HEK293T (cell line): ENCODE results near the gene DKK3.

Experiments
- CTCF ChIA-PET: fragments of 350-600 bp; formaldehyde crosslinking; extraction: SDS; loops from one replicate; lab custom pipeline; 2021; ENCODE audit warnings: antibody characterized with exemption, inconsistent platforms; lab: Yijun Ruan, JAX
- POLR2A ChIA-PET: fragments of 350-600 bp; formaldehyde crosslinking; extraction: SDS; loops from one replicate; lab custom pipeline; 2020; ENCODE audit warnings: antibody characterized with exemption, inconsistent platforms; lab: Yijun Ruan, JAX
- DNase-seq: peaks from one replicate; pipeline ENCODE4 v3.0.0; 2012; ENCODE audit warnings: mixed read lengths; ENCODE audit errors: extremely low spot score
- ARNT ChIP-seq: fragments of 450-650 bp; IDR thresholded peaks from 2 replicates; pipeline ENCODE4 v1.6.1; 2017; ENCODE audit warnings: mild to moderate bottlenecking
- BHLHE40 ChIP-seq: fragments of 450-650 bp; IDR thresholded peaks from 2 replicates; pipeline ENCODE4 v1.6.1; 2016; ENCODE audit warnings: mild to moderate bottlenecking, moderate library complexity, borderline replicate concordance
- CTBP1 ChIP-seq: fragments of 450-650 bp; IDR thresholded peaks from 2 replicates; pipeline ENCODE4 v1.6.1; 2016; ENCODE audit warnings: borderline replicate concordance
- ELF4 ChIP-seq: fragments of 450-650 bp; IDR thresholded peaks from 2 replicates; pipeline ENCODE4 v1.6.1; 2017; ENCODE audit warnings: antibody characterized with exemption
- FOXA1 ChIP-seq: fragments of 450-650 bp; IDR thresholded peaks from 2 replicates; pipeline ENCODE4 v1.6.1; 2016; ENCODE audit warnings: mild to moderate bottlenecking
- FOXK2 ChIP-seq: fragments of 450-650 bp; IDR thresholded peaks from 2 replicates; pipeline ENCODE4 v1.6.1; 2016; ENCODE audit warnings: mild to moderate bottlenecking
- FOXM1 ChIP-seq: fragments of 450-650 bp; IDR thresholded peaks from 2 replicates; pipeline ENCODE4 v1.6.1; 2017; ENCODE audit warnings: mild to moderate bottlenecking, borderline replicate concordance
- HDGF ChIP-seq: fragments of 450-650 bp; IDR thresholded peaks from 2 replicates; pipeline ENCODE4 v1.6.1; 2017; ENCODE audit warnings: antibody characterized with exemption, borderline replicate concordance
- L3MBTL2 ChIP-seq: fragments of 450-650 bp; conservative IDR thresholded peaks from 2 replicates; pipeline ENCODE4 v1.6.1; 2016; ENCODE audit warnings: mild to moderate bottlenecking
- LEF1 ChIP-seq: fragments of 450-650 bp; IDR thresholded peaks from 2 replicates; pipeline ENCODE4 v1.6.1; 2017; ENCODE audit warnings: mild to moderate bottlenecking, borderline replicate concordance
- NFRKB ChIP-seq: fragments of 450-650 bp; IDR thresholded peaks from 2 replicates; pipeline ENCODE4 v1.6.1; 2016; ENCODE audit warnings: mild to moderate bottlenecking, moderate library complexity
- PKNOX1 ChIP-seq: fragments of 450-650 bp; IDR thresholded peaks from 2 replicates; pipeline ENCODE4 v1.6.1; 2016
- SP1 ChIP-seq: fragments of 450-650 bp; IDR thresholded peaks from 2 replicates; pipeline ENCODE4 v1.6.1; 2017
- SUZ12 ChIP-seq: fragments of 450-650 bp; IDR thresholded peaks from 2 replicates; pipeline ENCODE4 v1.6.1; 2016; ENCODE audit warnings: mild to moderate bottlenecking
- TARDBP ChIP-seq: fragments of 450-650 bp; IDR thresholded peaks from 2 replicates; pipeline ENCODE4 v1.6.1; 2016
- ZNF384 ChIP-seq: fragments of 450-650 bp; IDR thresholded peaks from 2 replicates; pipeline ENCODE4 v1.6.1; 2016

The DKK3 gene

DNA sequence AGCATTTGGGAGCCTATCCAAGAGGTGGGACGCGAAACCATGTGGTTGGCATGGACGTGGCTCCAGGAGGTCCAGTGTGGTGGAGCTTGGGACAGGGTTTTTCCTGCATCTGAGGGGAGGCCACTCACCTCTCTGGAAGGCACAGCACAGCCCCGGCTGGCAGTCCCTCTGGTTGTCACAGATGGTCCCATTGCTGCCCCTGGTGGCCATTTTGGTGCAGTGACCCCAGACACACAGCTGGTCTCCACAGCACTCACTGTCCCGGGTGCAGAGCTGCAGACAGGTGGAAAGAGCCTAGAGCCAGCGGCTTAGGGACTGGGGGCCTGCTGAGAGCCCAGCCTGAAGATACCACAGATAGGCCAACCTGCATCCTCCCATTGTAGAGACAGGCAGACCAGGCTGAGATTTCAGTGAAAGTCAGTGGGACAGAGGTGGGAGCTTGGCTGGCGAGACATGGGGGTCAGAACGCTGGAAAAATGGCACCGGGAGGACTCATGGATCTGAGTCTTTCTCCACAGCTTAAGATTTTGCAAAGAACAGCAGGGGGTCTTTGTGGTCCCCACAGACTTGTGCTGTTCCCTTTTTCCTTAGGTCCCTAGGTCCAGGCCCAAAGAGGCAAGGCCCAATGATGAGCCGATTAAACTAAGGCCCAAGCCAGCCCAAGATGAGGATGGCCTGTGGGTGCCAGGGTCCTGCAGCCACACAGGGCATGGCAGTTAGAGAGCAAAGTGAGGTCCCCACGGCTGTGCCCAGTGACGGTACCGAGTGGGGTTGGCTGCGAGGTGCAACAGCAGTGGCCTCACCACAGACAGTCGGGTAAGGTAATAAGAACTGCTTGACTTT, 41.4 kb downstream of the DKK3 start:
- POLR2A ChIA-PET: no interaction called here
- peak; percentile 88 for DNase-seq
- 0 out of 2 replicates have a peak, but pooled peaks have one; percentile 39 for TF ChIP-seq HDGF
- TF ChIP-seq L3MBTL2: no peak
- CTCF ChIA-PET: interaction anchor here (0.7 to 1.4 kb wide), 5 partner anchors 9 to 1334 kb away, joined by 3 to 5 read pairs (median 3); no protein-coding TSS in a partner anchor

DNA sequence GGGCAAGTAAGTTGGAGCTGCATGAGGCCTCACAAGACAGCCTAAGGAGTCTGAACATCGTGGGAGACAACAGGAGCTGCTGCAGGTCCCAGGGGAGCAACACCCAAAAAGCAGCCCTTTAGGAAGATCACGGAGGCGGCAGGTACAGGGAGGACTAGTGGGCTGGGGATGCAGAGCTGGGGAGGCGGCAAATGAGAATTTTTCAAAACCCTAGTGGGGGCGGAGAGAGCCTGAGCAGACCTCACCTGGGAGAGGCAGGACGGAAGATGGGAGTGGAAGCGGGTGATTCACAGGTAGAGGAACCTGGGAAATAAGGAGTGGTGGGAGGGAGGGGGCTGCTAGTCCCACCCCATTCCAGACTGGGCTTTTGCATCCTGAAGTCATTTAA, 42.1 kb downstream of the DKK3 start:
- no peak for DNase-seq
- TF ChIP-seq ZNF384 (no peak), FOXM1 (no peak), LEF1 (no peak), FOXA1 (no peak), ELF4 (no peak), TARDBP (no peak), L3MBTL2 (no peak), HDGF (no peak), PKNOX1 (no peak), BHLHE40 (no peak), SP1 (no peak), ARNT (no peak), NFRKB (no peak), SUZ12 (no peak), CTBP1 (no peak), FOXK2 (no peak)
- ChIA-PET CTCF (interaction anchor here (1.4 kb wide), 2 partner anchors 35 to 78 kb away, joined by 4 to 5 read pairs; no protein-coding TSS in a partner anchor), POLR2A (interaction anchor here (1.0 kb wide), 1 partner anchor 43 kb away, joined by 3 read pairs; no protein-coding TSS in a partner anchor)

DNA sequence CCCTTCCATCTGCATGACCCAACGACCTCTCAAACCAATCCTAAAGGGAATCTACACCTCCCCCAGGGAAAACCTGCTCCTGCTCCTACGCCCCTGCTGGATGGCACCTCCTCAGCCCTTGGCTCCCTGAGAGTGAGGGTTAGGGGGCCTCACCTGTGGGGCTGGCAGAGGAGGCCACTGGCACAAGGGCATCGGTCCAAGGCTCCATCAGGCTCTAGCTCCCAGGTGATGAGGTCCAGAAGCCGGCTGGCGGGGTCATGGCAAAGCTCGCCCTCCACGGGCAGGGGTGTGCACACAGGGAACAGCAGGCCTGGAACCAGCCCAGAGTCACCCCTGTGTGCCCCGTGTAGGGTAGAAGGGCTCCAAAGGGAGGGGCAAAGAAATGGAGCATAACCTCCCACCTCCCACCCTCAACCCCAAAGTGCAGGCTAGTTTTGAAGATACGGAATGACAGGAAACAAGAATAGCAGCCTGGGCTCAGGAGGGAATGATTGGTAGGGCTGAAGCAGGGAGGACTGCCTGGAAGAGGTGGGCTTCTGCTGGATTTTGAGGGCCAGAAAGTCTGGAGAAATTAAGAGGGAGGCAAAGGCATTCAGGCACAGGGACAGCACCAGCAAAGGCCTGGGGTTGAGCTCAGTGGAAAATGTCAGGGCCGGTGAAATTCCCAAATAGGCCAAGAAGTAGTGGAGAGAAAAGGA, 42.6 kb downstream of the DKK3 start:
- ChIA-PET CTCF (interaction anchor here (0.6 to 1.4 kb wide), 3 partner anchors 16 to 78 kb away, joined by 3 to 5 read pairs (median 4); no protein-coding TSS in a partner anchor), POLR2A (interaction anchor here (1.0 kb wide), 1 partner anchor 43 kb away, joined by 3 read pairs; no protein-coding TSS in a partner anchor)
- no peak for TF ChIP-seq ELF4
- DNase-seq: no peak

GRCh38 chr11:11965192-11965591, 43.2 kb downstream of the DKK3 start:
- TF ChIP-seq BHLHE40 (no peak), NFRKB (no peak), FOXK2 (no peak), PKNOX1 (no peak), SUZ12 (no peak), SP1 (no peak), CTBP1 (no peak), HDGF (no peak), ARNT (no peak), TARDBP (no peak), ZNF384 (no peak), ELF4 (no peak)
- DNase-seq: no peak
- ChIA-PET CTCF (interaction anchor here (0.6 to 1.4 kb wide), 2 partner anchors 16 to 79 kb away, joined by 3 to 4 read pairs; no protein-coding TSS in a partner anchor), POLR2A (no interaction called here)

DNA sequence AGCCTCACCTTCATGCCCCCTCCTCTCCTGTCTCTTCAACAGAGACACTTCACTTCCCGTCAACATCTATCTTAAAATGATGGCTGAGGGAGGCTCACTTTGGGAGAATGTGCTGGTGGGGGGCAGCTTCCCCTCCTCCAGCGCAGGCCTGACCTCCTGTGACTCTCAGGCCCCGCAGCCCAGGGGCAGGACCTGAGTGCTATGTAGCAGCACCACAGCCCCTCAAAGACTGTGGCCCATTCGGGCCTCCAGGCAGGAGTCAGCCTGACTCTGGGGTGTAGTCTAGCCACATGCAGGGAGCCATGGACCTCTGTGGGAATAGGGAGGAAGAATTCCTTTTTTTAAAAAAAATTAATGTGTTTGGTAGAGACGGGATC, 43.7 kb downstream of the DKK3 start:
- CTCF ChIA-PET: interaction anchor here (0.6 kb wide), 1 partner anchor 15 kb away, joined by 3 read pairs; no protein-coding TSS in a partner anchor
- POLR2A ChIA-PET: no interaction called here
- DNase-seq: no peak
- no peak for TF ChIP-seq SUZ12
- no peak for TF ChIP-seq CTBP1
- no peak for TF ChIP-seq LEF1
- no peak for TF ChIP-seq ARNT
- TF ChIP-seq ELF4: no peak
- no peak for TF ChIP-seq FOXM1
- TF ChIP-seq L3MBTL2: no peak
- TF ChIP-seq NFRKB: no peak
- no peak for TF ChIP-seq SP1
- no peak for TF ChIP-seq BHLHE40
- no peak for TF ChIP-seq HDGF

DNA sequence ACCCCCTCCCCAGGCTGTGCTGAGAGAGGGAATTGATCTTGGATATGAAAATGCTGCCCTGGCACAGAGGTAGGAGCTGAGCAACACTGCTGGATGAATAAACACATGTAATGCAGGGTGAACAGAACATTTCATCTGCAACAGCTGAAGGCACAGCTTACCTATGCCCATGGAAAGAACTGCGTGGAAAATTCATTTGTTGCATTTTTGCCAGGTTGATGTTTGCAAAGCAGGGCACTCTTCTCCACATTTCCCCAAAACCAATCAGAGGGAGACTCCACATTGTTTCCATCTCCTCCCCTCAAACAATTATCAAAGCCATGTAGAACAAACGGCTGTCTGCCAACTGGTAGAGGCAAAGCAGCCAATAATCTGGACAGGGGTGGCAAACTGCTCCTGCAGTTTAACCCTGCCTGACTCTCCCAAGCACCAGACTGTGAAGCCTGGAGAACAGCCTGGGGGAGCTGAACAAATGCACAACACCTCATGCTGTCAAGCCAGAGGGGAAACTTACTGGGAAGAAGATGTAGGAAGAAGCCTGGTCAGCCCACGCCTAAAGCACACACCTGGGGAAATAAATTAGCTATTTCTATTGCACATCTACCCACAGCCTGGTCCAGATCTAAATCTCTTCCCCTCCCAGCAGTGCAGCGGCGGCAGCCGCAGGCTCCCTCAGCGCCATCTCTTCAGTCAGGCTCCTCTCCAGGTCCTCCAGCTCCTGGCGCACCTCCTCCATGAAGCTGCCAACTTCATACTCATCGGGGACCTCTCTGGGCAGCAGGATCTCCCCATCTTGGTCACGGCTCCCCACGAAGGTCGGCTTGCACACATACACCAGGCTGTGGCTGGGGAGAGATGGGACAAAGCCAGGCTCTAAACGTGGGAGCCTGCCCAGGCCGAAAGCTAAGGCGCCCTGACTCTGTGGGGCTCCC, 44.3 kb downstream of the DKK3 start:
- CTCF ChIA-PET: no interaction called here
- TF ChIP-seq TARDBP (no peak), ARNT (no peak), FOXA1 (no peak), ELF4 (no peak)
- POLR2A ChIA-PET: no interaction called here
- DNase-seq: no peak
